Suppressor macrophage treated with lipopolysaccharide for 1 hour (primary cell): Measurements from ENCODE around the gene SPTBN4.
"Not testable (repeated sequence)": the region's sequence is repeated elsewhere in the genome, so short reads cannot be mapped to it uniquely, and the experiment has no call there.

Experiments used
- DNase-seq, 3 donors: peaks; one replicate each; pipeline ENCODE4 v3.0.0-alpha.2; 2020 to 2022

The SPTBN4 gene

GRCh38 chr19:40589591-40590429, 123.0 kb downstream of the SPTBN4 start:
- no peak for DNase-seq

GRCh38 chr19:40590464-40591265, 123.9 kb downstream of the SPTBN4 start:
- DNase-seq = no peak

GRCh38 chr19:40591724-40592123, 124.9 kb downstream of the SPTBN4 start:
- DNase-seq = not testable (repeated sequence)

- peak; percentile 53 to 72 (median 61) for DNase-seq
Observed at GRCh38 chr19:40592170-40592569, 125.4 kb downstream of the SPTBN4 start.

- no peak for DNase-seq
Observed at GRCh38 chr19:40594255-40594654, 127.5 kb downstream of the SPTBN4 start.

- peak; percentile 57 to 68 (median 59) for DNase-seq
Observed at GRCh38 chr19:40594657-40595091, 127.9 kb downstream of the SPTBN4 start.

- DNase-seq = peak; percentile 73 to 85 (median 80)
Observed at GRCh38 chr19:40596608-40597328, 130.0 kb downstream of the SPTBN4 start.

- DNase-seq = no peak
Observed at GRCh38 chr19:40597329-40597838, 130.6 kb downstream of the SPTBN4 start.

GRCh38 chr19:40598121-40598917, 131.5 kb downstream of the SPTBN4 start:
- peak; percentile 89 to 92 (median 92) for DNase-seq

- DNase-seq = no peak
Observed at GRCh38 chr19:40598918-40599307, 132.1 kb downstream of the SPTBN4 start.

- DNase-seq = no peak
Observed at GRCh38 chr19:40599331-40599901, 132.6 kb downstream of the SPTBN4 start.

GRCh38 chr19:40599902-40600569, 133.2 kb downstream of the SPTBN4 start:
- no peak for DNase-seq

GRCh38 chr19:40600570-40601133, 133.9 kb downstream of the SPTBN4 start:
- DNase-seq = no peak

GRCh38 chr19:40601134-40601974, 134.6 kb downstream of the SPTBN4 start, which contains the start of gene LTBP4:
Gene LTBP4 (plus strand): TSS chr19:40601369. CDS start chr19:40601388, 19 bp downstream.
- DNase-seq = peak; percentile 49 to 73 (median 54)

- no peak for DNase-seq
Observed at GRCh38 chr19:40603071-40603388, 136.2 kb downstream of the SPTBN4 start.

GRCh38 chr19:40603389-40604170, 136.8 kb downstream of the SPTBN4 start:
- peak; percentile 94 to 97 (median 96) for DNase-seq

GRCh38 chr19:40604171-40604646, 137.4 kb downstream of the SPTBN4 start:
- no peak for DNase-seq

- no peak for DNase-seq
Observed at GRCh38 chr19:40604647-40605215, 137.9 kb downstream of the SPTBN4 start.
